Measurements from ENCODE around the gene SCN3B. TPM values are rescaled to one million over a fixed set of nuclear protein-coding genes. Genes with fewer than 3 reads are reported as not detected.

SCN3B gene
- total and polyA plus RNA-seq, 2 of the 13 experiments (the other 11 are each of a cell fraction or from before 2014, with no cell fraction given) = 0.07 to 0.11 TPM

DNA sequence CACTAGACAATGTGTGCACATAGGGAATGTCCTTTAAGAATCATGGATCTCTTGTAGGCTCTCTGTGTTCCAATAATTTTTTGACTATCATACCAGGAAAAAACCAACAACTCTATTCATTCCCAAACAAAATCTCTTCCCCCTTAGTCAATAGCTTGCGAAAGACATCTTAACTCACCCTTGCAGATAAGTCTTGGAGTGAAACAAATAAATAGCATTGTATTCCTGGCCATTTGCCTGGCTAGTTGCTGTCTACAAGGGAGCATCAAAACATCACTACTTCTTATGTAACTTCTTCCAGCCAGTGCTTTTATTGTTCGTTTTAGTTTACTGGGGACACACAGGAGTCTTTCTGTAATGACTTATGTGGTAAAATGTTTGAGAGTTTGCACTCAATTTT, 29.4 kb downstream of the SCN3B start:
- FAIRE-seq (no peak), DNase-seq (ENCODE audit: low spot score) (no peak), ATAC-seq (no peak)
- Histone ChIP-seq H3K4me1 (ENCODE audit: insufficient read depth, low read length) (no peaks in the 10 kb centered on the region), H4K20me1 (ENCODE audit: insufficient read depth, low read length) (no peaks in the 10 kb centered on the region), H2AFZ (ENCODE audit: low read length) (no peak overlapping the region), H3K27ac (ENCODE audit: extremely low read length, insufficient read depth, low read length) (no peak overlapping the region), H3K9ac (ENCODE audit: insufficient read depth, low read depth, low read length) (no peak overlapping the region), H3K4me2 (ENCODE audit: low read depth, low read length) (no peak overlapping the region), H3K9me3 (ENCODE audit: low read length) (no peaks in the 10 kb centered on the region), H3K4me3 (replicated peaks in 1 of 3; ENCODE audit: insufficient read depth in 1 of 3, low read depth in 2 of 3, low read length in 3 of 3) (no peak overlapping the region), H3K79me2 (ENCODE audit: insufficient read depth, low read length) (no peaks in the 10 kb centered on the region), H3K27me3 (ENCODE audit: control insufficient read depth in 1 of 2, insufficient read depth in 2 of 2, low read length in 2 of 2) (no peaks in the 10 kb centered on the region), H3K36me3 (replicated peaks in 1 of 2; ENCODE audit: control insufficient read depth in 1 of 2, insufficient read depth in 2 of 2, low read length in 2 of 2) (no peaks in the 10 kb centered on the region)
- intact Hi-C loops (cut with micrococcal nuclease; ENCODE audit: unreplicated experiment) = no loop called here
- ChIA-PET POLR2A (no interaction called here), CTCF (ENCODE audit: low intra/inter-chr PET ratio, low total read pairs) (no interaction called here)
- in situ Hi-C loops (cut with HindIII; ENCODE audit: extremely low pct_ligation_motif_present, low pct_unique_long_range_greater_than_20kb) = no loop called here
- WGBS (ENCODE audit: low lambda C conversion rate) = 34% methylated on average over 2 of the region's 2 CpGs
- BruUV-seq (replicated peaks) = no TSS peak
- TF ChIP-seq, protein P1, sequence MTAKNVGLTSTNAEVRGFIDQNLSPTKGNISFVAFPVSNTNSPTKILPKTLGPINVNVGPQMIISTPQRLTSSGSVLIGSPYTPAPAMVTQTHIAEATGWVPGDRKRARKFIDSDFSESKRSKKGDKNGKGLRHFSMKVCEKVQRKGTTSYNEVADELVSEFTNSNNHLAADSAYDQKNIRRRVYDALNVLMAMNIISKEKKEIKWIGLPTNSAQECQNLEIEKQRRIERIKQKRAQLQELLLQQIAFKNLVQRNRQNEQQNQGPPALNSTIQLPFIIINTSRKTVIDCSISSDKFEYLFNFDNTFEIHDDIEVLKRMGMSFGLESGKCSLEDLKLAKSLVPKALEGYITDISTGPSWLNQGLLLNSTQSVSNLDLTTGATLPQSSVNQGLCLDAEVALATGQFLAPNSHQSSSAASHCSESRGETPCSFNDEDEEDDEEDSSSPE (CRISPR knock-in tag; IDR thresholded peaks at IDR 0.05) = no peak
- TF ChIP-seq ATF1 (CRISPR knock-in tag; IDR thresholded peaks at IDR 0.05) (no peak), ATAD3A (CRISPR knock-in tag; IDR thresholded peaks at IDR 0.05) (no peak), THAP9 (CRISPR knock-in tag; IDR thresholded peaks at IDR 0.05; ENCODE audit: borderline replicate concordance) (no peak), GABPA (IDR thresholded peaks at IDR 0.05; ENCODE audit: low read depth, low read length) (no peak), GABPA (CRISPR knock-in tag; IDR thresholded peaks at IDR 0.05; ENCODE audit: low read depth) (no peak)
